HEK293 (cell line): ENCODE results near the gene PRKCA.
A peak's percentile ranks its signal among the peaks of the same experiment; 100 is the strongest.

Experiments
- CTCF ChIA-PET: fragments of 350-600 bp; formaldehyde crosslinking; extraction: SDS; loops from one replicate; lab custom pipeline; 2021; ENCODE audit warnings: antibody characterized with exemption; lab: Yijun Ruan, JAX
- POLR2A ChIA-PET: fragments of 300-600 bp; formaldehyde crosslinking; extraction: SDS; loops from one replicate; lab custom pipeline; 2020; ENCODE audit warnings: antibody characterized with exemption, inconsistent platforms; lab: Yijun Ruan, JAX
- H3K27ac ChIP-seq: fragments of 200-500 bp; sonication (Bioruptor generic); 2 replicates; pipeline ENCODE4 v1.5.1; 2014; ENCODE audit warnings: low read depth, low read length, control low read depth, inconsistent platforms; ENCODE audit errors: extremely low read depth
- H3K36me3 ChIP-seq, 2 experiments: fragments of 200-500 bp in 1 of 2; sonication (Bioruptor generic) in 1 of 2; 1 replicate in 1 of 2; 2 replicates in 1 of 2; pipeline ENCODE4 v1.5.1; 2014 to 2017; ENCODE audit warnings: inconsistent platforms in 2 of 2, low read length in 2 of 2; ENCODE audit not compliant: control insufficient read depth in 2 of 2, insufficient read depth in 1 of 2
- H3K4me1 ChIP-seq: fragments of 200-500 bp; sonication (Bioruptor generic); 2 replicates; pipeline ENCODE4 v1.5.1; 2014; ENCODE audit warnings: mild to moderate bottlenecking, low read length, inconsistent platforms; ENCODE audit not compliant: control insufficient read depth, insufficient read depth
- H3K4me3 ChIP-seq: 2 replicates; pipeline ENCODE4 v1.5.1; 2011; ENCODE audit warnings: low read depth, mild to moderate bottlenecking, control low read depth, low read length, moderate library complexity
- H3K9me3 ChIP-seq: fragments of 200-500 bp; sonication (Bioruptor generic); 2 replicates; pipeline ENCODE4 v1.5.1; 2014; ENCODE audit warnings: low read depth, low read length, inconsistent platforms; ENCODE audit not compliant: control insufficient read depth, insufficient read depth
- HOXA7 ChIP-seq: sonication (generic); formaldehyde crosslinking; IDR thresholded peaks from 2 replicates; pipeline ENCODE4 v1.8.1; 2022; ENCODE audit warnings: missing genetic modification reagents, borderline replicate concordance
- ZBTB10 ChIP-seq: fragments of 450-650 bp; formaldehyde crosslinking; IDR thresholded peaks from 2 replicates; pipeline ENCODE4 v1.5.1; 2016; ENCODE audit warnings: missing biosample characterization, missing genetic modification characterization
- ZBTB20 ChIP-seq: fragments of 450-650 bp; formaldehyde crosslinking; IDR thresholded peaks from 2 replicates; pipeline ENCODE4 v1.5.1; 2016; ENCODE audit warnings: missing biosample characterization, missing genetic modification characterization
- ZIC2 ChIP-seq: fragments of 450-650 bp; formaldehyde crosslinking; IDR thresholded peaks from 2 replicates; pipeline ENCODE4 v1.5.1; 2016; ENCODE audit warnings: missing biosample characterization, missing genetic modification characterization
- ZNF148 ChIP-seq: fragments of 450-650 bp; formaldehyde crosslinking; IDR thresholded peaks from 2 replicates; pipeline ENCODE4 v1.5.0; 2017; ENCODE audit warnings: missing biosample characterization, missing genetic modification characterization, borderline replicate concordance
- ZNF274 ChIP-seq, 2 experiments: fragments of 200-500 bp in 1 of 2; fragments of 450-650 bp in 1 of 2; sonication (Bioruptor generic) in 1 of 2; formaldehyde crosslinking in 1 of 2; IDR thresholded peaks; 2 replicates each; pipeline versions ENCODE4 v1.5.1 to v1.6.1; 2014 to 2016; ENCODE audit warnings: borderline replicate concordance in 1 of 2, inconsistent platforms in 1 of 2, low read length in 1 of 2, missing biosample characterization in 1 of 2, missing genetic modification characterization in 1 of 2
- ZNF37A ChIP-seq: fragments of 450-650 bp; IDR thresholded peaks from 2 replicates; pipeline ENCODE4 v1.5.1; 2018; ENCODE audit warnings: missing biosample characterization, missing genetic modification characterization
- ZNF529 ChIP-seq: fragments of 450-650 bp; formaldehyde crosslinking; IDR thresholded peaks from 2 replicates; pipeline ENCODE4 v1.5.1; 2017; ENCODE audit warnings: missing genetic modification characterization, missing biosample characterization; ENCODE audit not compliant: insufficient replicate concordance
- ZNF544 ChIP-seq: fragments of 450-650 bp; formaldehyde crosslinking; IDR thresholded peaks from 2 replicates; pipeline ENCODE4 v1.5.0; 2017; ENCODE audit warnings: missing biosample characterization, missing genetic modification characterization
- ZNF558 ChIP-seq: fragments of 450-650 bp; formaldehyde crosslinking; IDR thresholded peaks from 2 replicates; pipeline ENCODE4 v1.5.1; 2016; ENCODE audit warnings: missing biosample characterization, missing genetic modification characterization
- ZNF664 ChIP-seq: fragments of 450-650 bp; formaldehyde crosslinking; IDR thresholded peaks from 2 replicates; pipeline ENCODE4 v1.5.1; 2016; ENCODE audit warnings: missing biosample characterization, missing genetic modification characterization
- ZNF76 ChIP-seq: fragments of 450-650 bp; formaldehyde crosslinking; IDR thresholded peaks from 2 replicates; pipeline ENCODE4; 2016; ENCODE audit warnings: low read depth, missing biosample characterization, missing genetic modification characterization, borderline replicate concordance

Gene PRKCA

DNA sequence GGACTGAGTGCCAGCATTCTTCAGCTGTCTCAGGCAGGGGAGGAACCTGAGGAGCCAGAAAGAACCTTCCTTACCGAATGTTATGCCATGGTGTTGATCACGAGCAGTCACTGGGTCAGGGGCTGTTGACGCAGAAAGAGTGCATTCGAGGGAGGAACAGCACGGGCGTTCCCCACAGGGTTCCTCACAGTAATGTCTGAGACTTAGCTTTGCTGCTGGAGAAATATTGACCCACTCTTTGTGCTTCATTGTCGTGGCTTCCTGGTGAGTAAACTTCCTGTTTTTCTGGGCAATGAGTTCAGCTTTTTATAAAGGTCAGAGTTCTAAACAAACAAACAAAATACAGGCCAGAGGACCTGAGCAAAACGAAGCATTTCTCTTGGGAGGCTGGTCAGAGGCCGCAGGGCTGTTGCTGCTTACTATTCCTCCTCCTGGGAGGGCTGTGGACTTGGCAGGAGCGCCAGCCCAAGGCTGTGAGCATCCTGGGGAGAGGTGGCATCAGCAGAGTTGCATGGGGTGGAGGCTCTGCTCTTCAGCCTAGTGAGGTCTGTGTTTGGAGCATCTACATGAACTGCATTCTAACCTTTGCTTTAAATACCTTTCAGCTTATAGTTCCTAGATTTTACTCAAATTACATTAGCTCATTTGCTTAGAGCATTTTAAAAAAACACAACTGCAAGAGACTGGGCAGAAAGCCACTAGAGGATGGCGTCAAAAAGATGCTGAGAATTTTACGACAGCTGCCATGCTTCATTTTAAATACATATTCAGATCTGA is 389.4 kb downstream of the PRKCA start:
- no peak overlapping the region for H3K27ac ChIP-seq
- POLR2A ChIA-PET: no interaction called here
- CTCF ChIA-PET: interaction anchor here (0.6 kb wide), 1 partner anchor 1399 kb away, joined by 3 read pairs; no protein-coding TSS in a partner anchor

GRCh38 chr17:66692421-66692690 is 389.9 kb downstream of the PRKCA start:
- H3K4me3 ChIP-seq: no peak overlapping the region
- TF ChIP-seq ZNF274 (IDR thresholded peaks at IDR 0.05; ENCODE audit: low read length) (no peak), ZNF274 (tag by site-specific recombination; IDR thresholded peaks at IDR 0.05; ENCODE audit: borderline replicate concordance) (no peak), HOXA7 (CRISPR knock-in tag) (no peak), ZNF148 (tag by site-specific recombination) (no peak), ZNF544 (tag by site-specific recombination) (no peak), ZNF529 (tag by site-specific recombination) (no peak), ZBTB20 (tag by site-specific recombination) (no peak), ZBTB10 (tag by site-specific recombination) (no peak), ZNF664 (tag by site-specific recombination) (no peak), ZNF37A (tag by site-specific recombination) (no peak)
- TF ChIP-seq, all 188 proteins: peak for 0
- ChIA-PET POLR2A (no interaction called here), CTCF (no interaction called here)
- H3K36me3 ChIP-seq: peaks cover 0 to 28% of the 10 kb centered on the region in 2 experiments; a peak in 2 of 3 replicates
- no peaks in the 10 kb centered on the region for H3K4me1 ChIP-seq
- H3K9me3 ChIP-seq: no peaks in the 10 kb centered on the region
- no peak overlapping the region for H3K27ac ChIP-seq

More for the DNA sequence above, 389.4 kb downstream of the PRKCA start:
- H3K4me3 ChIP-seq: no peak overlapping the region
- peaks cover 0 to 24% of the 10 kb centered on the region in 2 experiments; a peak in 2 of 3 replicates for H3K36me3 ChIP-seq
- TF ChIP-seq ZNF76 (tag by site-specific recombination) (no peak), ZIC2 (tag by site-specific recombination) (peak; percentile 23; the same call in 1 of the 2 replicates)
- no peaks in the 10 kb centered on the region for H3K9me3 ChIP-seq
- H3K4me1 ChIP-seq: no peaks in the 10 kb centered on the region

- H3K4me1 ChIP-seq: no peaks in the 10 kb centered on the region
- no peak overlapping the region for H3K4me3 ChIP-seq
- no peaks in the 10 kb centered on the region for H3K9me3 ChIP-seq
- ChIA-PET POLR2A (no interaction called here), CTCF (interaction anchor here (0.6 kb wide), 1 partner anchor 84 kb away, joined by 4 read pairs; no protein-coding TSS in a partner anchor)
- peaks cover 0 to 15% of the 10 kb centered on the region in 2 experiments; a peak in 2 of 3 replicates for H3K36me3 ChIP-seq
- TF ChIP-seq ZNF558 (tag by site-specific recombination): no peak
- H3K27ac ChIP-seq: no peak overlapping the region
Observed at GRCh38 chr17:66695098-66695497, 392.7 kb downstream of the PRKCA start.
